ENCODE measurements around the gene SLC45A3.

The SLC45A3 gene

DNA sequence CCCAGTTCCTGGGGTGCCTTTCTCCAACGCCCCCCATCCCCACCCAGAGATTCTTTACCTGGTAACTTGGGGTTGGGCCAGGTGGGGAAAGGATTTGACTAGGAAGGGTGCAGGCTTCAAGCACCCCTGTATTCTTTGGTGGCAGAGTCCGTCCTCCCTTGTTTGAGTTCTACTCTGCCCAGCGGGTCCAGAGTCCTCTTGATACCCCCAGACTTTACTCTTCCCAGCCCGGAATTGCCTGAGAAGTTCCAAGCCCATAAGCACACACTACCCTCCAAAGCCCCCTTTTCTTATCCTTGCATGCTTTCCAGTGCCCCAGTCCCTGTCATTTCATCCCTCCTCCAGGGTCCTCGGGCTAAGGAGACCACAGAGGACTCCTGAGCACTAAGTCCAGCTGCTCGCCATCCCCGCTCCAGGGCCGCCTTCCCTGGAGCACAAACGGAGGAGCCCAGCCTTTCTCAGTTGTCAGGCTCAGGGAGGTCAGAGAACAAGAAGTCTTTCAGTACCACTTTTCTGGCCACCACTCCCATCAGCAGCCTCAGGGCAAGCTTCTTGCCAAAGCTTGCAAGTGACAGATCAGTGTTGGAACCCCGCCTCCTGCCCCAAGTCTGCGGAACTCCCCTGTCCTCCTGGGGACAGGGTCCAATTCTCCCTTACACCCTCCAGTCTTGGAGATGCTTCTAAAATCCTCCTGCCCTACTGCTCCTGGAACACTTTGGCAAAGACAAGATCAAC, 12.2 kb downstream of the SLC45A3 start:
- H3K27me3 ChIP-seq (ENCODE audit: insufficient read depth, low read length) = peaks cover 6% of the 10 kb centered on the region; the same call in 1 of the 2 replicates
- H3F3A ChIP-seq (ENCODE audit: insufficient read depth, low read length) = no peaks in the 10 kb centered on the region
- H3K79me2 ChIP-seq (ENCODE audit: insufficient read depth, low read length) = no peaks in the 10 kb centered on the region
- H3K4me3 ChIP-seq (ENCODE audit: low read depth, low read length, poor library complexity, severe bottlenecking) = no peak overlapping the region
- H3K36me3 ChIP-seq (ENCODE audit: insufficient read depth, low read length) = no peaks in the 10 kb centered on the region
- H3K4me2 ChIP-seq (ENCODE audit: low read length) = no peak overlapping the region
- peaks cover 12% of the 10 kb centered on the region for H3K4me1 ChIP-seq (ENCODE audit: insufficient read depth, low read length, severe bottlenecking)
- no peaks in the 10 kb centered on the region for H4K20me1 ChIP-seq (ENCODE audit: insufficient read depth, low read length)
- no peak overlapping the region for H3K9ac ChIP-seq (ENCODE audit: low read length)
- no peak overlapping the region for H2AFZ ChIP-seq (ENCODE audit: low read length)
- TF ChIP-seq CTCF (IDR thresholded peaks at IDR 0.05; ENCODE audit: low read length) = no peak
- TF ChIP-seq EZH2 (IDR thresholded peaks at IDR 0.05; ENCODE audit: borderline replicate concordance, low read length) = no peak
- H3K9me3 ChIP-seq (ENCODE audit: low read length) = no peaks in the 10 kb centered on the region
- no peaks in the 10 kb centered on the region for H3K9me2 ChIP-seq (ENCODE audit: low read depth, low read length)
- no peak overlapping the region for H3K27ac ChIP-seq (ENCODE audit: low read depth, low read length, poor library complexity, severe bottlenecking)

GRCh38 chr1:205666372-205667166, 13.7 kb downstream of the SLC45A3 start:
- H3K9ac ChIP-seq (ENCODE audit: low read length) = no peak overlapping the region
- no peak overlapping the region for H3K27ac ChIP-seq (ENCODE audit: low read depth, low read length, poor library complexity, severe bottlenecking)

More at GRCh38 chr1:205666372-205667166, 13.7 kb downstream of the SLC45A3 start:
- H3K27me3 ChIP-seq (ENCODE audit: insufficient read depth, low read length) = peaks cover 6% of the 10 kb centered on the region; the same call in 1 of the 2 replicates
- H3K79me2 ChIP-seq (ENCODE audit: insufficient read depth, low read length) = no peaks in the 10 kb centered on the region
- H4K20me1 ChIP-seq (ENCODE audit: insufficient read depth, low read length) = no peaks in the 10 kb centered on the region
- H3K9me3 ChIP-seq (ENCODE audit: low read length) = no peaks in the 10 kb centered on the region
- no peak overlapping the region for H2AFZ ChIP-seq (ENCODE audit: low read length)
- no peaks in the 10 kb centered on the region for H3K9me2 ChIP-seq (ENCODE audit: low read depth, low read length)
- TF ChIP-seq CTCF (IDR thresholded peaks at IDR 0.05; ENCODE audit: low read length) (no peak), EZH2 (IDR thresholded peaks at IDR 0.05; ENCODE audit: borderline replicate concordance, low read length) (no peak)
- H3K36me3 ChIP-seq (ENCODE audit: insufficient read depth, low read length) = no peaks in the 10 kb centered on the region
- no peaks in the 10 kb centered on the region for H3F3A ChIP-seq (ENCODE audit: insufficient read depth, low read length)
- no peak overlapping the region for H3K4me3 ChIP-seq (ENCODE audit: low read depth, low read length, poor library complexity, severe bottlenecking)
- peaks cover 9% of the 10 kb centered on the region for H3K4me1 ChIP-seq (ENCODE audit: insufficient read depth, low read length, severe bottlenecking)
- no peak overlapping the region for H3K4me2 ChIP-seq (ENCODE audit: low read length)

Measured in OCI-LY1 (cell line).